Hepatocyte (in vitro differentiated cells): Measurements from ENCODE around the gene SYCP2L.

Source experiments
- CTCF ChIP-seq: fragments of 200-600 bp; sonication (generic); IDR thresholded peaks from 2 replicates; pipeline ENCODE4 v1.5.1; 2016; ENCODE audit warnings: antibody characterized with exemption, mild to moderate bottlenecking; ENCODE audit not compliant: poor library complexity
- EZH2 ChIP-seq: fragments of 200-600 bp; sonication (generic); IDR thresholded peaks from 2 replicates; pipeline ENCODE4 v1.6.1; 2016; ENCODE audit warnings: antibody characterized with exemption, mild to moderate bottlenecking, borderline replicate concordance

- no peak for TF ChIP-seq CTCF
- no peak for TF ChIP-seq EZH2
Observed at GRCh38 chr6:10968776-10969175, 81.9 kb downstream of the SYCP2L start.
